ENCODE measurements around the gene TPK1.

The TPK1 gene

GRCh38 chr7:144776447-144776846 is 59.4 kb downstream of the TPK1 start:
- no peak for TF ChIP-seq CTCF (IDR thresholded peaks at IDR 0.05)

GRCh38 chr7:144775749-144776148 is 60.1 kb downstream of the TPK1 start:
- TF ChIP-seq CTCF (IDR thresholded peaks at IDR 0.05): no peak

GRCh38 chr7:144771927-144772326 is 63.9 kb downstream of the TPK1 start:
- no peak for TF ChIP-seq CTCF (IDR thresholded peaks at IDR 0.05)

- no peak for TF ChIP-seq CTCF (IDR thresholded peaks at IDR 0.05)
Observed at GRCh38 chr7:144771174-144771573, 64.7 kb downstream of the TPK1 start.

- no peak for TF ChIP-seq CTCF (IDR thresholded peaks at IDR 0.05)
Observed at GRCh38 chr7:144769352-144769751, 66.5 kb downstream of the TPK1 start.

GRCh38 chr7:144768633-144769032 is 67.2 kb downstream of the TPK1 start:
- TF ChIP-seq CTCF (IDR thresholded peaks at IDR 0.05): no peak

GRCh38 chr7:144763291-144763690 is 72.6 kb downstream of the TPK1 start:
- TF ChIP-seq CTCF (IDR thresholded peaks at IDR 0.05): no peak

GRCh38 chr7:144762853-144763252 is 73.0 kb downstream of the TPK1 start:
- TF ChIP-seq CTCF (IDR thresholded peaks at IDR 0.05): no peak
